ENCODE results near the gene BAIAP2.

The BAIAP2 gene, protein sequence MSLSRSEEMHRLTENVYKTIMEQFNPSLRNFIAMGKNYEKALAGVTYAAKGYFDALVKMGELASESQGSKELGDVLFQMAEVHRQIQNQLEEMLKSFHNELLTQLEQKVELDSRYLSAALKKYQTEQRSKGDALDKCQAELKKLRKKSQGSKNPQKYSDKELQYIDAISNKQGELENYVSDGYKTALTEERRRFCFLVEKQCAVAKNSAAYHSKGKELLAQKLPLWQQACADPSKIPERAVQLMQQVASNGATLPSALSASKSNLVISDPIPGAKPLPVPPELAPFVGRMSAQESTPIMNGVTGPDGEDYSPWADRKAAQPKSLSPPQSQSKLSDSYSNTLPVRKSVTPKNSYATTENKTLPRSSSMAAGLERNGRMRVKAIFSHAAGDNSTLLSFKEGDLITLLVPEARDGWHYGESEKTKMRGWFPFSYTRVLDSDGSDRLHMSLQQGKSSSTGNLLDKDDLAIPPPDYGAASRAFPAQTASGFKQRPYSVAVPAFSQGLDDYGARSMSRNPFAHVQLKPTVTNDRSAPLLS
- 6.2 to 16.4 reads per million in 2 donors for total RNA-seq

DNA sequence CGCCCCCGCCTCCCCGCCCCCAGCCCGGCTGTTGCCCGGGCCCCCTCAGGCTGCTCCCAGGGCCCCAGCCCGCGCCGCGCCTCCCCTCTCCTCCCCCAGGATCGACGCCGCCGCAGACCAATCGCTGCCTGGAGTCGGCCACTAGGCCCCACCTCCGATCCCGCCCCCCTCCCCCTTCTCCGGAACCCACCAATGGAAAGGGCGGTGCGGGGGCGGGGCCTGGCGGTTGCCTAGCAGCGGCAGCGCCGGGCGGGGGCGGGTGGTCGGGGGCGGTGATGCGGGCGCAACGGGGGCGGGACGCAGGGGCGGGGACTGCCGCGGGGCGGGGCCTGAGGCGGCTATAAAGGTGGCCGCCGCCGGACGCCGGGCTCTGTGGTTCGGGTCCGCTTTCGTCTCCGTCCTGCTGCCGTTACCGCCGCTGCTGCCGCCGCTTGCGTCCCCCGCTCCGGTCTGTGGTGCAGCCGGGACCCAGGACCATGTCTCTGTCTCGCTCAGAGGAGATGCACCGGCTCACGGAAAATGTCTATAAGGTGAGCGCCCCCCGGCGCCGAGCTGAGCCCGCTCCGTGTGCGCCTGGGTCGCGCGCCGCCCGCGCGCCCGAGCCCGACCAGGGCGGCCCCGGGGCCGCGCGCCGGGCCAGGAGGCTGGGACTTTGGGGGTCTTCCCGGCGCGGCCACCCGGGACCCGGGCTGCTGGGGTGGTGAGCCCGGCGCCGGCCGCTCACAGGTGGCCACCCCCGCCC lies at the start of gene BAIAP2:
BAIAP2 (plus strand) TSS at position 373 of the 742 bp plus-strand sequence; CDS start at position 477, 104 bp downstream.
- DNase-seq: peak; percentile 99

DNA sequence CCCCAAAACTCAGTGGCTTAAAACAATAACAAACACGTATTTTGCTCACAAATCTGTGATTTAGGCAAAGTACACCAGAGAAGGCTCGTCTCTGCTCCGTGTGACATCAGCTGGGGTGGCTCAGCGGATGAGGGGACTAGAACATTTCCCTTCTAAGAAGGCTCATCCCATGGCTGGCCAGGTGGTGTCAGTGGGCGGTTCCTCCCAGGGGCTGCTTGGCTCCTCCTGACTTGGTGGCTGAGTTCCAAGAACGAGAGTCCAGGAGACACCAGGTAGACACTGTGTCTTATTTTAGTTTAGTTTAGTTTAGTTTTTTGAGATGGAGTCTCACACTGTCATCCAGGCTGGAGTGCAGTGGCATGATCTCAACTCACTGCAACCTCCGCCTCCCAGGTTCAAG lies 48.9 kb upstream of the BAIAP2 start:
- no peak for DNase-seq

DNA sequence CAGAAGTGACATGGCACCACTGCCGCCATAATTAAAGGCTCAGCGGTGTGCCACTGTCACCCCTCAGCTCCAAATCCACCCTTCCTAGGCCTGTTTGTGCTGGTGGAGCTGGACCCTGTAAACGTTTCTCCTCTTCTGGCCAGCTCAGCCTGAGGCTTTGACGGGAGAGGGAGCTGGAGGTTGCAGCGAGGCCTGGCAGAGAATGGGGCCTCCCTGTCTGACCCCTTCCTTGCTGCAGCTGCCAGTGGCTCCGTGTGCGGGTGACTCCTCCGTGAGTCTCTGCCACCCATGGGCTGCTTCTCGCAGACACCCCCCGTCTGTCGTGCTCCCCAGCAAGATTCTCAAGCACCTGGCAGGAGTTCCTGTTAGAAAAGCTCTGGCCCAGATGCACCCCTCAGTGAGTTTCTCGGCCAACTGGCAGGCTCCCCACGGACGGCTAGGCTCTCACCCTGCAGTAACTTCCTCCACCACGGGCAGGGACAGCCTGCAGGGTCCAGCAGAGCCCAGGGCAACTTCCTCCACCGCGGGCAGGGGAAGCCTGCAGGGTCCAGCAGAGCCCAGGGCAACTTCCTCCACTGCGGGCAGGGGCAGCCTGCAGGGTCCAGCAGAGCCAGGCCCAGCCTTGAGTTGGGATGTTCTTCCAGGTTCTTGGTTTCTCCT lies 48.0 kb upstream of the BAIAP2 start:
- no peak for DNase-seq

DNA sequence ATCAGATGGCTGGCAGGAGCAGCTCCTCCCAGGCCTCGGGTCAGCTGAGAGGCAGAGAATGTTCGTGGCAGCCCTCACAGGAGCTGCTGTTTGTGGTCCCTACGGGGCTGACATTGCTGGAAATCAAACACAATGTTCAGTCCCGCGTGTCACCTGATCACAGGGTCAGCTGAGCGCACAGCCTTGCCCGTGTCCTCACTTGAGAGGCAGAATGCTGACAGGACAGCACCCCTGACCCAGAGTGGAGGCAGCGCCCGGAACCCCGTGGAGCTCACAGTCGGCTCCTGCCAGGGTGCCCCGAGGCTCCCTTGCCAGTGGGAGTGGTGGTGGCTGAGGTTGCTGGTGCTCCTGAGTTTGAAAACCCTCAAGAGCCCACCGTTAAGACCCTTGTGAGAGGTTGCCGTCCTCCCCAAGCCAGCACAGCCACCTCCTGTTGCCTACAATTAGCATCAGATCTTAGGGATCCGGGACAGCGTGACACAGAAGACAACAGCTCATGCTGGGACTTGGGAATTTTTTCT lies 47.0 kb upstream of the BAIAP2 start:
- no peak for DNase-seq

DNA sequence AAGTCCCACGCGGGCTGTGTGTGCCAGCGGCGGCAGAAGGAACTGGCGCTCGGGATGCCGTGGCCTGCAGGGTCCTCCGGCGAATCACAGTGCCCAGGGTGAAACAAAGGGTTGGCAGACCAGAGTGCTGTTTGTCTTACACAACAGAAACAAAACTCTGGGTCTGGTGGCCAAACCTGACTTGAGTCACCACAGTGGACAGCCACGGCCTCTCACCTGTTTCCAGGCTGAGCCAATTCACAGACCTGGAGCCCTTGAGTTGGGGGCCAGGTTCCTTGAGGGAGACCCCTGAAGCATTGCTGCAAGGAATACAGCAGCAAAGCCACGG lies 45.4 kb upstream of the BAIAP2 start:
- no peak for DNase-seq

DNA sequence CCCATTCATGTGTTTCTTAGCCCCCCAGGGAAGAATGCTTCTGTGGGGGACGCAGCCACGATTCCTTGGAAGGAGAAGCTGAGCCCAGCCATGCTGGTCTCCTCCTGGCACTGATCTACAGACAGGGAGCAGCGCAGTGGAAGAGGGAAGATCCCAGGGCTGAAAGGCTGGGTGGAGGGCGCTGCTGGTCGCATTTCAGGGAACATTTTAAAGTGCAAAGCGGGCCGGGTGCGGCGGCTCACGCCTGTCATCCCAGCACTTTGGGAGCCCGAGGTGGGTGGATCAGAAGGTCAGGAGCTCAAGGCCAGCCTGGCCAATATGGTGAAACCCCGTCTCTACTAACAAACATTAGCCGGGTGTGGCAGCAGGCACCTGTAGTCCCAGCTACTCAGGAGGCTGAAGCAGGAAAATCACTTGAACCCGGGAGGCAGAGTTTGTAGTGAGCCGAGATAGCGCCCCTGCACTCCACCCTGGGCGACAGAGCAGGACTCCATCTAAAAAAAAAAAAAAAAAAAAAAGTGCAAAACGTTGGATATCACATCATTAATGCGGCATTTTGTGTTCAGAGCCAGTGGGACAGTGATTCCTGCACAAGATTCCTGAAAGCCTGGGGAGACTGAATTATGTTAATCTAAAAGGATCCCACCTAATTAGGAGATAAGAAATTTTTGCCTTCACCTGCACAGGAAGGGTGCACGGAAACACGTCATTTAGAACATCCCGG lies 43.9 kb upstream of the BAIAP2 start:
- no peak for DNase-seq

DNA sequence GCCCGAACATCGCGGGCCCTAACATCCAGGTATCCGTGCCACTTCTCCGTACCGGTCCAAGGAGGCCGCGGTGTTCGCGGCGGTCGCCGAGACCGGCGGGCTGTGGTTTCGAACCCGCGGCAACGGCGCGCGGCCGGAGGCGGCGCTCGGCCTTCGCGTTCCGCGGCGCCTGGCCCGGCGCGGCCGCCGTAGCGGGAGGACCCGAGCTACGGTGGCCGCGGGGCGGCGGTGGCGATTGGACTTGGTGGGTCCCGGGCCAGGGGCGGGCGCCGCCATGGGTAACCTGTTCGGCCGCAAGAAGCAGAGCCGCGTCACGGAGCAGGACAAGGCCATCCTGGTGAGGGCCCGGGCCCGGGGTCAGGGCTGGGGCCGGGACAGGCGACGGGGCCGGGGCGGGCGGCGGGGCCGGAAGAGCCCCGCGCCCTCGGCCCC lies 43.3 kb upstream of the BAIAP2 start, which contains the start of gene CHMP6:
CHMP6 (plus strand) TSS at position 197 of the 432 bp plus-strand sequence; CDS start at position 275, 78 bp downstream.
- peak; percentile 57 for DNase-seq

DNA sequence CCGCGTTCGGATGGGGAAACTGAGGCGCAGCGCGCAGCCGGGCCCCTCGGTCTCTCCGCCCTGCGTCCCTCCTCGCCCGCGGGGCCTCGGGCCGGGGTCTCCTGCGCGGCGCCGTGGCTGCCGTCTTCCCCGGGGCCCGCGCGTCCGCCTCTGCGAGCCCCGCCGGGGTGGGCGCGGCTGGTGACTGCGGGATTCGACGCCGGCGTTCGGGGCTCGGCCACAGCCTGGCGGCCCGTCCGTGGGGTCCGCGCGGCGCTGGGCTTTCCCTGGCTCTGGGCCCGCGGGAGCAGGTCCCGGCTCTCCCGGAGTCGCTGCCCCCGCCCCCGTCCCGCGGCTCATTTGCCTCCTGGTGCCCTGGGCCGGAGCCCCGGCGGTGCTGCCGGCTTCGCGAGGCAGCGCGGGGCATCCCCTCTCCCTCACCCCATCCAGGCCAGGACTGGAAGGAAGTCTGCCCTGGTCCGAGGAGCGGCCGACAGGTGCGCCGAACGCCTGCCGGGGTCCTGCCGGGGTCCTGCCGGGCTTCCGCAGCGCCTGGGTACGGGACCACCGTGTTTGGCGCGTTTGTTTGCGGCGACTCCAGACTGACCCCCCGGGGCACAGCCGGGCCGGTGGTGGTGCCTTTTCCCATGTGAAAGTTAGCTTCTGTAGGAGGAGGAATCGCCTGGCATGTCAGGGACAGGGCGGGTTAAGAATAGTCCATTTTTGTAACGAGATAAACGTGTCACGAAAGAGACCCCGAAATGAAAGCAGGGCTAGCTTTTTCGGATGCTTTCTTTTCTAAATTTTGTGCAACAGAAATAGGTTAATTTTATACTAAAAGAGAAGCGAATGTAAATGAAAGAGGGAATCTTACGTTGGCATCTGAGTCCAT lies 42.6 kb upstream of the BAIAP2 start:
- DNase-seq: no peak

DNA sequence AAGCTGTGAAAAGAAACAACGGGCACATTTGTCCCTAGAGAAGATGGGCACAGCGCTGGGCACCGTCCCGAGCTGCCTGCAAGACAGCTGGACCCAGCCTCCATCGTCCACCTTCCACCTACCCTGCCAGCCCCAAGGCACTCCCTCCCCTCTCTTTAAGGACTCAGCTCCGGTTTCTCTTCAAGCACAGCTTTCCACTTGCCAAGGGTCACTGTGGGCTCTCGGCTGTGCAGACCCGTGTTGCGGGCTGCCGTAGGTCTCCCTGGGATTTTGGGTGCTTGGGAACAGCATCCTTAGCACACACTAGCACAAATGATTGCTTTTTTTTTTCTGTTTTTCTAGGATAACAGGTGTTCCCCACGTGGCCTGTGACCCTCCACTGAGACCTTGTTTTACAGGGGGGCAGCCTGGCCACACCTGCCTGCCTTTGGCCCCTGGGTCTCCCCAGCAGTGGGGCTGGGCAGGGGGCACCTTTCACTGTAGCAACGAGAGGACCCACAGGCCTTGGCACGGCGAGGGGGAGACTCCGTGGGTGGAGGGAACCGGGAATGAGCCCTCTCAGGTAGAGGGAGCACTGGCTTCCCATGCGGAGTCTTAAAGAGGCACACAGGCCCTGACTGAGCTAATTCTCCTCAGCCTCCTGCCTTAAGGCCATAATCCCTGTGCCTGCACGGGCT lies 41.9 kb upstream of the BAIAP2 start:
- DNase-seq: no peak

DNA sequence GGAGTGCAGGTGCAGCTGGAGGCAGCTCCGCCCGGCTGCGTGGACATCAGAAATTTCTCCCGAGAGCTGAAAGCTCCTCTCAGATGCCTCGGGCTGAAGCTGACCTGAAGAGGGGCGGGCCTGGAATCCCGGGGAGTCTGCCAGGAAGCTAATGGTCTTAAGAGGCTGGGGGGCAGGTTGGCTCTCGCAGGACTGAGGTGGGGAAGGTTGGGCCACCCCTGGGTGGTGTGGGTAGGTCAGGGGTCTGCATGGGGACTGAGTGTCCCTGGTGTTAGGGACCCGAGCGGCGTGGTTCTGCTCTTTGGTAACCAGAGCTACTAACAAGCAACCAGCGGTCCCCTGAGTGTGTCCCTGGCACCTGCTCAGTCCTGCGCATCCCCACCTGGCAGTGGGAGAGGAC lies 39.8 kb upstream of the BAIAP2 start:
- DNase-seq: no peak

DNA sequence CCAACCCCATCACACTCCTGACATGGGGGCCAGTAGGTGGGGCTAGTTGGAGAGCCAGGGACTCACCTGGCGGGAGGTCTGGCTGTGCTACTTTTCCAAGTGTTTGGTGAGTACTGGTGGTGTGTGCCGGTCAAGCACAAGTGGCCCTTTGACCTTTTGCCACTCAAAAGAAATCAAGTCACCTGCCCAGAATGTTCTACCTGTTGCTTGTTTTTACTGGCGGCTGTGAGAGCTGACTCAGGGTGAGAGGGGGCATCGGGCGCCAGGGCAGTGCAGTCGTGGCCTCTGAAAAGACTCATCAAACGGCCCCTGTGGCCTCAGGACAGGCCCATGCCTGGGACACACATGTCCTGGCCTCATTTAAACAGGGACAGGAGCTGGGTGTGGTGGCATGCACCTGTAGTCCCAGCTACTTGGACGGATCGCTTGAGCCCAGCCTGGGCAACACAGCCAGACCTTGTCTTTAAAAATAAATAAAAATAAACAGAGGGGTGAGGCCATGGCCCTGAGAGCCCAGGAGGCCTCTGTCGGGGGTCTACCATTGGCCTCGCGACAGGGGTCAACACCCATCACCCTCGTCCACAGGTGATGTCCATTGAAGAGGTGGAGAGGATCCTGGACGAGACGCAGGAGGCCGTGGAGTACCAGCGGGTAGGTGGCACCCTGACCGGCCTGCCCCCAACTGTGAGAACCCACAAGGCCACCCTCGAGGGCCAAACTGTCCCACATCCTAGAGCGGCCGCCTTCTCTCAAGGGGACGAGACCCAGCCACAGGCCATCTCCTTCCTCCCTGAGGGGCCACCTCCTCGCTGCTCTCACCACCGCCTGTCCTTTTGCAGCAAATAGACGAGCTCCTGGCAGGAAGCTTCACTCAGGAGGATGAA lies 38.3 kb upstream of the BAIAP2 start:
- DNase-seq: no peak

DNA sequence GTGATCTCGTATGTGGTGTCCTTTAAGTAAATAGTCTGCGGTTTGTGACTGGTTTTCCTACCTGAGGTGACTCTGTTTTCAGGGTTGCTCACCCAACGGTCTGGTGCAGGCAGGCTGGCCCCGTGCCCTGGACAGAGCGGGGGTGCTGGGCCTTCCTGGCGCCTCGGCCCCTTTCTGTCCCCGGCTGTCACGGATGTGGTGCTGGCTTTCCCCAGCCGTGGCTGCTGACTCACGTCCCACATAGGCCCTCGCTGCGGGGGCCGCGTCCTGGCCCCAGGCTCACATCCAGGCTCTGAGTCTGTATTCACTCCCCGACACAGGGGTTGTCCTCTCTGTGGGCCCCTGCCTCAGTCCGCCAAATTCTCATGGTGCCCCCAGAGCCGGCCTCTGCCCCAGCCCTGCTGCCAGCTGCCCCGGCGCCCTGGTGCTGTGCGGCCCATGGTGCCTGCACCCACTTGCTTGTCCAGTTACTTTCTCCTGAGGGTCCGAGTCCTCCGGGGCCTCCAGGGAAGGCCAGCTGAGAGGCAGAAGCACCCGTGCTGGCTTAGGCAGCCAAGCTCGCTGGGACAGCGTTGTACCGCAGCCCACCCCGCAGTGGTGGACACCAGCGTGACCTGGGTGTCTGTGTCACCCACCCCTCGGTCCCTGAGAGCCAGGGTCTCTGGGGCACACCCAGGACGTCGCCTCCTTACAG lies 37.4 kb upstream of the BAIAP2 start:
- no peak for DNase-seq

DNA sequence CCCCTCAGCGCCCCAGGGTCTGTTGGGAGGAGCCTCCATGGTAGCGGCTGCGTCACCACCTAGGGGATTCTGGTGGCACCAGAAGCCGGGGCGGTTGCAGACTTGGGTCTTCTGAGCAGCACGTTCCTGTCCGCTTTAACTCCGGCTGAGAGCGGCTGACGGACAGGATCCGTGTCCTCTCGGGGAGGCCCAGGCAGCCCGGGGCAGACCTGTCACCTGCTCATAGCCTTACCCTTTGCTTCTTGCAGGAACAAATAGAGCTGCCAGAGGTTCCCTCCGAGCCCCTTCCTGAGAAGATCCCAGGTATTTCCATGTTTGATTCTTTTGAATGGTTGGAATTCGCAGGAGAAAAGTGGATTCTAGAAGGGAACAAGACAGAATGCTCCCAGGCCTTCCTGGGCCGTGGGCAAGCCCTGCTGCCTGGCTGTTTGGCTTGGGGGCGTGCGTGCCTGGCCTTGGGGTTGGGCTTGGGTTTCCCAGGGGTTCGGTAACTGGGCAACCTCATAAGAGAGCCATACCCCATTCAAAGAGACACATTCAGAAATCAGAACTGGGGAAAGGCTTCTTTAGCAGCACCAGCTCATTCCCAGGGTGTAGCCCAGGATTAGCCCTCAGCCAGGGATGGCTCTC lies 36.7 kb upstream of the BAIAP2 start:
- no peak for DNase-seq

DNA sequence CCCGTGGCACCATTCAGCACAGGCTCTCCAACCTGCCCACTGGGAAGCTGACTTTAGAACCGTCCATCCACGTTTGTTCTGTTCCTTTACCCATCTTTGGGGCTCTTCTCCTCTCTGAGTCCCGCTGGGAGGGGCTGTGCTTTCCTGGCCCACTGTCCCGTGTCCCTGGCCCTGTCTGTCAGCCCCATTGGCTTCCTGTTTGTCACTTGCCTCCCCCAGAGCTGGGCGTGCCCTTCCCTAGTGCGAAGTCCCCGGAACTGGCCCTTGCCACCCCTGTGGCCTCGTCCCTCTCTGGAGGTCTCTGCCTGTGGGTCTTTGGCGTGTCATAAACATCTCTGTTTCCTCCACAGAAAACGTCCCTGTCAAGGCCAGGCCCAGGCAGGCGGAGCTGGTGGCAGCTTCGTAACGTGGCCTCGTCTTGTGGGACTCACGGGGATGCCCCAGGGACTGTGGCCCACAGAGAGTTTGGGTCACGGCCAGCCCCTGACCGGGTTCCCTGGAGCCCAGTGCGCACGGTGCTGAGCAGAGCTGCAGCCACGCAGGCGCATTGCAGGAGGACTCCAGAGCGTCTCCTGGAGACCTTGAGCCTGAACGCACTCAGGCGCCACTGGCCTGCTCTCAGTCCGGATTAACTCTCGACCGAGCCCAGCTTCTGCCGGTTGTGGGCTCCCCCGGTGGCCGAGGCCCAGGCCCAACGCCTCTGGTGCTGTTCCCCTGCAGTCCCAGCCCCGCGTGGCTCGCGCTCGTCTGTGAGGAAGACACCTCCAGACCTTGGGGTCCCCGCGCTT lies 36.0 kb upstream of the BAIAP2 start:
- DNase-seq: no peak

DNA sequence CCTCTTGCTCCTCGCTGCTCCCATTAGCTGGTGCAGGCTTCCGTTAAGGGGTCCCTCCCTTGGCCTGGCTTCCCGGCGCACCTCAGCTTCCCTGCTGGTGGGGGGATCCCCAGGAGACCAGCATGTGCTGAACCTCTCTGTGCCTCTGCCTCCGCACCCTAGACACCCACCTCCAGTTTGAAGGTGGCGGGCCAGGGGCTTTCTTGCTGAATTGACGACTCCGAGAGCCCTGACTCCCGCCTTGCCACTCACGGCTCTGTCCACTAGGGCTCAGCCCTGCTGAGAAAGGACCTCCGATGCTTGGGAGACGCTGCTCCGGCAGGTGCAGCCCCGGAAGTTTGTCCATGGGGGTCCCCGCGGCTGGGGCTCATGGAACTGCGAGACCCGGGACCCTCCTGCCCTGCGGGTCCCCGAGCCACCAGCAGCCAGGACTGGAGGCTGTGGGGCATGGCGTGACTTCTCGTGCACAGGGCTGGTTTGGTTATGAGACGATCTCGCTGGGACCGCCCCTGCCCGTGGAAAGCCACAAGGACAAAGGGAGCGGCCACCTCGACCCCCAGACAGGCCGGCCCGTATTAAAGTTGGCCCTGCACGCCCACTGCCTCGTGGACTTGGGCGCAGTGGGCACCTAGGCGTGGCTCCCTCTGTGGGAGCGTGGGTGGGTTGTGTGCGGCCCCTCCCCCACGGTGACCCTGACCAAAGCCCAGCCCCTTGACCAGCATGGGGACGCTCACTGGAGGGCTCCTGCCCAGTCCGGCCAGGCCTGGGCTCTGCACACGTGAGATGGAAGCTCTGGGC lies 35.2 kb upstream of the BAIAP2 start:
- no peak for DNase-seq

DNA sequence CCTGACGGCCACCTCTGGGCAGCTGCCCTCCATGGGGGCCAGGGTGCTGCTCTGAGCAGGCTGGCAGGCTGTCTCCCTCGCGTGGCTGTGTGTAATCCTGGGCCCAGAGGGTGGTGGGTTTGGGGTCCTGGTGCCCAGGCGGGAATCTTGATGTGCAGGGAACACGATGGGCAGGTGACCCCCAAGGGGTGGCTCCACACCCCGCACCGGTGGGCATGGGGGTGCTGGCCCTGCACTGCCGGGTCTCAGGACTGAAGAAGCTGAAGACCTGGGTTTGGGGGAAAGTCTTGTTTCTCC lies 34.7 kb upstream of the BAIAP2 start:
- DNase-seq: no peak
